Fibroblast of upper back skin (primary cell): ENCODE data around the gene OGA.

ENCODE experiments used
- DNase-seq: peaks from one replicate; pipeline ENCODE4 v3.0.0-alpha.2; 2013

Gene OGA

DNA sequence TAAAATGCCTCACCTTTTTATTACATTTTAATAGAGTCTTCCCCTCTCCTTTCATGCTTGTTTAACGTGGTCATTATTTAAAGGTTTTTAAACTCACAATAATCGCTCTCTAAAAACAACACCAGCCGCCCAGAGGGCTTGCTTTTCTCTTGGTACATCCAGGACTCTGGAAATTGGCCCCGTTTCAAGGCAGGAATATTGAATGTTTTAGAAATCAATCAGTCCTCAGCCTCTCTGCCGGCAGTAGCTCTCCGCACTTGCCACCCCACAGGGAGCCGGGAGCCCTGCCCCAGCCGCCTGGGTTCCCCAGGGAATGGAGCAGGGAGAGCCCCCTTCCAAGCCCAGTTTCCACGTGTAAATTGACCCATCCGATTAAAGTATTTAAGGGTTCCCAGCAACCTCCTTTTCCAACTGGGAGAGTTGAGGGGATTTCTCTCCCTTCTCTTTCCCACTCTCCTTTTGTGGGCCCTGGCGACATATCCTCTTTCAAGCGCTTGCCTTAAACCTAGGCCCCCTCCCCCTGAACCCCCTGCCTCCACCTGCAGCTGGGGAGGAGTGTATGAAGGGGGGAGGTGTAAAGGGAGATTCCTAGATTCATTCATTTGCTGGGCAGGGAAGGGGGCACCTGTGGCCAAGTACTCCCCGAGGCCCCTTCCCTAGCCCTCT, 44.2 kb downstream of the OGA start:
- no peak for DNase-seq

DNA sequence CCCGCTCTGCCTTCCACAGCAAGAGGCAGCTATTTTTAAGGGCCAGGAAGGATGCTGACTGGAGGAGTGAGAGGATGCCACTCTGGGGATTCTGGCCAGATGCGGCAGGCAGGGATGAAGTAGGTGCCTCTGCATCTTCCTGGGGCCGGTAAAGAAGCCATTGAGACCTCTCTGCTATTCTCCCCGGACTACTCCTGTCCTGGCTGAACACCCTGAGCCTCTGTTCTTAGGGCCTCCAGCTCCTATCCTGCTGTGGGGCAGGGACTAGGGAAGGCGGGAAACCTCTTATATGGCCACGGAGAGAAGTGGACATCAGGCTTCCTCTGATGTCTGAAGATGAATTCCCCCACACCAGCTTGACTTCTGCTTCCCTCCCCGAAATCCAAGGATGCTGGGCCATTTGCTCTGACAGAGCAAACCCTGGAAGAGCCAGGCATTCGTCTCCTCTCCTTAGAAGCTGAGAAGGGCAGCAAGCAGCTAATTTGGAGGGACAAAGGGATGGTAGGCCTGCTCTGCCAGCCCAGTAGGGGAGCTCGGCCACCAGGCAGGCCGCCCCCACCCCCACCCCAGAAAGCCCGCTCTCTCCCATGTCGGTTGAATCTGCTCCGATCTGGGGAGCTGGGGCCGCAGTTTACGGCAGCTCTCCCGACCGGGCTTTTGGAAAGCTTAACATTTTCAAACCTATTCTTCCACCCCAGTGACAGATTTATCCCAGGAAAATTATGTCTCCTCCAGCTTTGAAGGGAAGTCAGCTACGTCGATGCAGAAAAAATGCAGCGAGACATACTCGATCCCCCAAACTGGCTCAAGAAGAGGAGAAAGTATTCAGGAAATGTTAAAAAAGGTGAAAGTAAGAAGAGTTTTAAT, 45.1 kb downstream of the OGA start:
- no peak for DNase-seq

DNA sequence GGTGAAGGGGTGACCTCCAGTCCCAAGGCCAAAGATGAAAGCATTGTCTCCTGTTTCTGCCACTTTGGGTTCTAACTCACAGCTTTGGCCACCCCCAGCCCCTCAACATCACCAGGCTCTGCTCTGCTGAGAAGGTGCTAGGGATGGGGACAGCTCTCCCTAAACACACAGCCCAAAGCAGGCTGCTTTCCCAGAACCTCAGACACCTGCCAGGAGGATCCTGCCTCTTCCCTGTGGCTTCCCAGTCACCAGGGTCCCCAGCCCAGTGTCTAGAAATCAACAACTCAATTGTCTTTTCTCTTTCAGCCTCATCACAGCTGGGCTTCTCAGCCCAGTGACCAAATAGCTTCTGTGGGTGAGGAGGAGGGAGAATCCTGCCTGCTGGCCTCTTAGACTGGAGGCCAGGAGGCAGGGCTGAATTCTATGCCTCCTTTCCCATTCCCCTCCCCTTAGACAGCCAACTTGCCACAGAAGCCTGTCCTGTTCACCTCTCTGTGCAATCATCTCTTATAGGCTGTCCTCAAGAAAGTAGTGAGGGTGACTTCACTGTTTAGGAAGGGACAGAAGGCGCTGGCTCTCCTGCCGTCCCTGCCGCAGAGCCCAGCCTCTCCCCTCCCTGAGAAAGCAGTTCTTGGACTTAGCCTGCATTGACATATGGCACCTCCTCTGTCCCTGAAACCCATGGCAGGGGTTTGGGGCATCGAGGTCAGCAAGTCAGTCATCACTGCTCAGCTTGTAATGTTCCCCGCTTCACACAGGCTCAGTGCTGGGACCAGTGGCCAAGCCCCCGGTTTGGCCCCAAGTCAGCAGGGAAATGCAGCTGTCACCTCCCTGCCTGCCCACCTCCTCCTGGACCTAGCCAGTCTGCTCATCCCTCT, 46.0 kb downstream of the OGA start:
- DNase-seq: no peak

GRCh38 chr10:101771380-101771779, 46.9 kb downstream of the OGA start:
- no peak for DNase-seq

DNA sequence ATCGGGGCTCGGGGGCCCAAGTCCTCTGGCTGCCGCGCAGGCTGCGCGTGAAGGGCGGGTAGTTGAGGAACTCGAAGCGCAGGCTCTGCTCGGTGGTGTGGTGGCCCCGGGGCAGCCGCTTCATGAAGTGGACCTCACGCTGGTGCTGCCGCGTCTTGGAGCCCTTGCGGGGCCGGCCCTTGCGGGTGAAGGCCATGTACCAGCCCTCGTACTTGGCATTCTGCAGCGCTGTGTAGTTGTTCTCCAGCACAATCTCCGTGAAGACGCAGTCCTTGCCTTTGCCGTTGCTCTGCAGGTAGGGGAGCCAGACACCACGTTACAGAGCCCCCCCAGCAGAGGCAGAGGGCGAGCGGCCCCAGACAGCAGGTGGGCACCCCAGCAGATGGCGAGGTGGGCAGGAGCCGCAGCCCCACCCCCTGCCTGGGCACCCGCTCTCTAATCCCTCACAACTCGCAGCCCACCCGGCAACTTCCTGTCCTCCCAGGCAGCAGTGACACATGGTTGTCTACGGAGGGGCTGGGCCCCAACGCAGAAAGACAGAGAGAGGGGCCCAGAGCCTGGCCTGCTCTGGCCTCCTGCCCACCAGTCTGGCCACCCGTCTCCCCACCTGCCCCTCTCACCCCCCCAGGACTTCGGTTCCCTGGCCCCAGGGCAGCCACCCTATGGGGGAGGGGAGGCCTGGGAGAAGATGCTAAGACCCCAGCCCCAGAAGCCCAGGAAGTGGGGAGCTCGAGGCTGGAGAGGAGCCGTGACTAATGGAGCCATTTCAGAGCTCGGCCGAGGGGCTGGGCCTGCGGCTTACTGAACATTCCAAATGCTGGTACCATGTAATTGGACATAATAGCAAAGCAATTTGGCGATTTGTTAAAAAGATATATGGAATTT, 47.7 kb downstream of the OGA start:
- no peak for DNase-seq

- DNase-seq: no peak
Measured at GRCh38 chr10:101769541-101770180, 48.6 kb downstream of the OGA start.

- DNase-seq: no peak
Measured at GRCh38 chr10:101768791-101769170, 49.5 kb downstream of the OGA start.

- DNase-seq: no peak
Measured at GRCh38 chr10:101767966-101768790, 50.1 kb downstream of the OGA start.

- no peak for DNase-seq
Measured at GRCh38 chr10:101767600-101767945, 50.7 kb downstream of the OGA start.

GRCh38 chr10:101766753-101767599, 51.3 kb downstream of the OGA start:
- DNase-seq: no peak

DNA sequence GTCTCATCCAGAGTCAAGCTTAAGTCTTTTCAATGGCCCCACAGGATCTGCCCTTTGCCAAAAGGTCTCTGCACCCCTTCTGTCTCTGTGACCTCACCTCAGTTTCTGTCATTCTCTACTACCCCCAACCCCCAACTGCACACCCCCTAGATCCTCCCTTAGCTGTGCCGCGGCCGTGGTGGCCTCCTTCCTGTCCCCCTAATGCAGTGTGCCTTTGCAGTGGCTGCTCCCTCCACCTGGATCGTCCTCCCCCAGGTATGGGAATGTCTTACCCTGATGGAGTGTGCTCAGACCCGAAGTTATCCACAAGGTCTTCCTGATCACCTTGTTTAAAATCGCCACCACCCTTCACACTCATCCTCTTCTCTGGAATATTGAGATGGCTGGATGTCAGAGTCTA, 51.9 kb downstream of the OGA start:
- no peak for DNase-seq

GRCh38 chr10:101763141-101763846, 55.0 kb downstream of the OGA start:
- DNase-seq: no peak

GRCh38 chr10:101762736-101763135, 55.5 kb downstream of the OGA start:
- DNase-seq: no peak

DNA sequence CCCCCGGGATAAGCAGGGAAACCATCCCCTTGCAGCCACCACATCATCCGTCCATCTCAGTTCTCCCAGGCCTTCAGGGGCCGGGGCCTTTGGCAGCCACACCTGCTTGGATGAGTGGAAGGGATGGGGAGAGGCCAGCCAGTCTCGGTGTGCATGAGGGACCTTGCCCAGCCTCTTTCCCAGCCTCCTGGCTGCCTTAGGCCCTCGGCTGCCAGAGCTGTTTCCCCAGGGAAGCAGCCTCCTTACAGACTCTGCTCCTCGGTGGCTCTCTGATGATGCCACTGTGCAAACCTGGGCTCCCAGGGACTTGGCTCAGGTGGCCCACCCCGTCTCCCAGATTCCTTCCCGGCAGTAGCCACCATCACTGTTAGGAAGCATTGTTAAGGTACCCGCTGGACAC, 57.0 kb downstream of the OGA start:
- no peak for DNase-seq

GRCh38 chr10:101760510-101760909, 57.7 kb downstream of the OGA start:
- DNase-seq: no peak

DNA sequence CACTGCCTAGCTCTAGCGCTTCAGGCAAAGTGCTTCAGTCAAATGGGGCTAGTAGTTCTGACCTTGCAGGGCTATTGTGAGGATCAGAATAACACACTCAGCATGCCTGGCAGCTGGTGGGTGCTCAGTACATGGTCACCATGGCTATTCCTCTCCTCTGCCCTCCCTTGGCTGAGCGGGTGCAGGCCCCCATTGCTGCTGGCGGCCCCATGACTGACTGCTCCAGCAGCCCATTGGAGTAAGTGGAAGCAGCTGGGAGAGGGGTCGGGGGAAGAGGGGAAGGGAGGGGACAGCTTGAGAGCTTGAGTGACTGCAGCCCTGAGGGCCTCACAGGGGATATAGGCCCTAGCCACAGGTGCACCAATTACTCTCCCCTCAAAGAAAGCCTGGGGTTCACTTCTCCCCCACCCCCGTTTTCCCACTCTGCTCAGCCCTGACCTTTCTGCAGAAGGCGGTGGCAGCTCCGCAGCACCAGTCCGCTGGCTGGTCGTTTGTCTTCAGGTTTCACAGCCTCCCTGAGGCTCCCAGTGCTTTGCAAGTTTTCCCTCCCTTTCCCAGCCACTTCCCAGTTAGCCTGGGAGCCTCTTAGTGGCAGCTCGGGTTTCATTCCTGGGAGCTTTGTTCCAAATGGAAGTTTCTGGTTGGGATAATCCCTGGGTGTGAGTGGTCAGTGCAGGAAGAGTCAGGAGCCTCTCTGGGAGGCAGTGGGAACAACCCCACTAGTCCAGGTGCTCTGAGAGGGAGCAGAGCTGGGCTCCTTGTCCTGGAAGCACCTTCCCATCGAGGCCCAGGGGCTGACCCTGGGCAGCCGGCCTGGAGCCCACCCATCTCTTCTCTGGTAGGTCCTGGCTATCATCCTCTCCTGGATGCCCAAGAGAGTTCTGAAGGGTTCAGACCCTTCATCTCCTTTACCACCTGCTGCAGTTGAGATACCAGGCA, 58.7 kb downstream of the OGA start:
- no peak for DNase-seq

DNA sequence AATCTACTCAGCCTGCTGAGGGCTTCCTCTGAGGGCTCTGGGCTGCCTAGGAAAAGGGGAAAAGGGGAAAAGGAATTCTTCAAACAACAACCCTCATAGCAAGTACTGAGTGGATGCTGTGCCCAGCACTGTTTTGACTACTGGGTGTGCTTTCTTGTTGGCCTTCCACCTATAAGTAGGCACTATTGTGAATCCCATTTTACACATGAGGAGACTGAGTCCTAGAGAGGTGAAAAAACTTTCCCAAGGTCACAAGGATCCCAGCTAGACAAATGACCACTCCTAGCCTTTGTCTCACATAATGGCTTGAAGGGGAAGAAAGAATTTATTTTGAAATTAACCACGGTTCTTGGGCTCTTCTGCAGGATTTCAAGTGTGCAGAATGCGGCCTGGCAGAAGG, 59.4 kb downstream of the OGA start:
- no peak for DNase-seq

DNA sequence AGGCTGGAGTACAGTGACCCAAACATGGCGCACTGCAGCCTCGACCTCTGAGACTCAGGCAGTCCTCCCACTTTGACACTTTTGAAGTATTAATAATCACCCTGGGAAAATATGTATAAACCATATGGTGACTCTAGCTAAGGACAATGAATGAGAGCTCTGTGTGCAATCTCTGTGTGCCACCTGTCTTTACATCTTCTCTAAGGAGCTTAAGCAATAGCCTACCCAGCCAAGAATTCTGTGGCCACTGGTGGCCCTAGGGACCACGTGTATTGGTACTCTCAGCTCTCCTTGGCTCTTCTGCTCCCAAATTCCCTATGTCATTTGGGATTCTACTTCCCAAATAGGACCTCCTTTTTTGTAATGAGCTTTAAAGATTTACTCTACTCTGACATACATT, 66.0 kb downstream of the OGA start:
- DNase-seq: no peak
